ENCODE measurements around the gene AARS2. TPM values are rescaled to one million over a fixed set of nuclear protein-coding genes. Genes with fewer than 3 reads are reported as not detected.

The AARS2 gene
- total and polyA plus RNA-seq, 2 of the 8 experiments (the other 6 are each of a cell fraction or from before 2014, with no cell fraction given): 8.6 to 20.4 TPM

- TF ChIP-seq CTCF (IDR thresholded peaks at IDR 0.05; ENCODE audit: control extremely low read depth in 1 of 3, insufficient read depth in 1 of 3, low read depth in 1 of 3, low read length in 3 of 3) (no peak), JUN (IDR thresholded peaks at IDR 0.05; ENCODE audit: low read depth, low read length) (no peak), RFX5 (IDR thresholded peaks at IDR 0.05; ENCODE audit: borderline replicate concordance, low read depth, low read length) (no peak)
These were observed 40.6 kb downstream of the AARS2 start (continued) for GRCh38 chr6:44272529-44272928.
